Measurements from ENCODE around the gene FDXR.
"Not testable (repeated sequence)": the region's sequence is repeated elsewhere in the genome, so short reads cannot be mapped to it uniquely, and the experiment has no call there.

FDXR gene

GRCh38 chr17:74871356-74872076 lies 1.3 kb downstream of the FDXR start:
- DNase-seq: no peak

DNA sequence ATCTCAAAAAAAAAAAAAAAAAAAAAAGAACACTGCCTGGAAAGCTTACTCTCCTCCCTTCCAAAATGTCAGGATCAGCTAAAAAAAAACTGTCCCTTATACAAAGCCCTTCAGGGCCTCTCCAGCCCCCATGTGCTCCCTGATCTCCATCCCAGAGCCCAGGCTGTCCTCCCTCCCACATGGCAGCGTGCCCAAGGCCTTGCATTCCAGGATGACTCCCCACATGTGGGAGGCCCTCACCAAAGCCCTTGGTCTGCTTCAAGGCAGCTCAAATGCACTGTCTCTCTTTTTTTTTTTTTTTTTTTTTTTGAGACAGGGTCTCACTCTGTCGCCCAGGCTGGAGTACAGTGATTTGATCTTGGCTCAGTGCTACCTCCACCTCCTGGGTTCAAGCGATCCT lies 2.3 kb downstream of the FDXR start:
- DNase-seq: no peak

GRCh38 chr17:74870028-74870427 lies 2.8 kb downstream of the FDXR start:
- not testable (repeated sequence) for DNase-seq

DNA sequence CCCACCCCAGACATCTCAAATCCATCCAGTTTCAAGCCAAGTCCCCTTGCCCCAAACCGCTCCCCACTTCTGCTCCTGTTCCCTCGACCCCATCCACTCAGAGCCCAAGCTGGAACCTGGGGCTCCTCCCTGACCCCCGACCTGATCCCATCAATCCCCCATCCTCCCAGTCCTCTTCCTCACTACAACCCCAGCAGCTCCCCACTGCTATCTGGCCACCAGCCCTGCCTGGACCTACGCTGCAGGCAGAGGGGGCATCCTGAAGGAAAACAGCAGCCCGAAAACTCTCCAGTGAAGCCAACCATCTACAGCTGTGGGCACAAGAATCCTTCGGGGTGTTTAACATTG lies 3.9 kb downstream of the FDXR start:
- DNase-seq: no peak

DNA sequence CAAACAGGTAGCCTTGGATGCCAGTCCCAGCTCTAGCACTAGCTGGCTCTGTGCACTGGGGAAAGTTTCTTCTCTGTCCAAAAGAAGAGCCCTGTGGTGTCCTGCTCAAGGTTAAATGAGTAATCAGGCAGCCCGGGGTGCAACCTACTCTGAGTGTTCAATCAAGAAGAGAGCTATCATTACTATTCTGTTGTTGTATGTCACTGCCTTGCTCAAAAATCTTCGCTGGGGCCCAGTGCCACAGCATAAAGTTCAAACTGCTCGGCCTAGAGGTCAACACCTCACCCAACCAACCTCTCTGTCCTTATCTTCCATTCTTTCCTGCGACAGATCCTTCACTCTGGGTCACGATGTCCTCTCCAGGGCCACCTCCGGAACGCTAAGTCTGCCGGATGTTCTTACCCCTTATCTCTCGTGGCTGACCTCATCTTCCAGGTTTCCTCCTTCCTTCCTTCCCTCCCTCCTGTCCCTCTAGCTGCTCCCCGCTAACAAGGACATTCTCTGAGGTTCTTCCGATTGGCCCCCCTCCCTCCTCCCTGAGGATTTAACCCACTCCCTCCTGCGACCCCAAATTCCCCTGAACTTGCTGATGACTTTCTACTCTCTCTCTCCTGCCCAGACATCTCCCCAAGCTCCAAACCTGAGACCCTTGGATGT lies 4.4 kb downstream of the FDXR start:
- no peak for DNase-seq

DNA sequence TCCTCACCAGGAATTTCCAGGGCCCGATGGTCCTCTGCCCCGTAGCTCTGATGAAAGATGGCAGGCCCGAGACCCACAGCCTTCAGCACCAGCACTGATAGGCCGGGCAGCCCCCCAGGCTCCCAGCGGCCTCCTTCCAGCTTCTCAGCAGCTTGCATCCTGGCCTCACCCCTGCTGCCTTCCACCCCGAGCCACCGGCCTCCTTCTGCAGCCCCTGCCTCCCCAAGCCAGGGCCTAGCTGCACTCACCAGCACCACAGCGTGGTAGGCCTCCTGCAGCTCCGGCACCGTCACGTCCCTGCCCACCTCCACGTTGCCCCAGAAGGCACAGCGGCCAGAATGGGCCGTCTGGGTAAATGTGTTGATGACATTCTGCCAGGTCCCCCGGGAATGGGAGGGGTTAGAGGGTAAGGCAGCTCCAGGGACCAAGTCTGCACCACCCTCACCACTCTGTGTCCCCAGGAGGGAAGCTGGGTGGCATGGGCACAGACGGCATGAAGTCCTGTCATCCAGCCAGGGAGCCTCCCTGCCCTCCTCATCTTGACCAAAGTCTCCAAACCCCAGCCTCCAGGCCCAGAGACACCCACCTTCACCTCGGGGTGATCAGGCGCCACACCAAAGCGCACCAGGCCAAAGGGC lies 6.5 kb downstream of the FDXR start:
- no peak for DNase-seq

DNA sequence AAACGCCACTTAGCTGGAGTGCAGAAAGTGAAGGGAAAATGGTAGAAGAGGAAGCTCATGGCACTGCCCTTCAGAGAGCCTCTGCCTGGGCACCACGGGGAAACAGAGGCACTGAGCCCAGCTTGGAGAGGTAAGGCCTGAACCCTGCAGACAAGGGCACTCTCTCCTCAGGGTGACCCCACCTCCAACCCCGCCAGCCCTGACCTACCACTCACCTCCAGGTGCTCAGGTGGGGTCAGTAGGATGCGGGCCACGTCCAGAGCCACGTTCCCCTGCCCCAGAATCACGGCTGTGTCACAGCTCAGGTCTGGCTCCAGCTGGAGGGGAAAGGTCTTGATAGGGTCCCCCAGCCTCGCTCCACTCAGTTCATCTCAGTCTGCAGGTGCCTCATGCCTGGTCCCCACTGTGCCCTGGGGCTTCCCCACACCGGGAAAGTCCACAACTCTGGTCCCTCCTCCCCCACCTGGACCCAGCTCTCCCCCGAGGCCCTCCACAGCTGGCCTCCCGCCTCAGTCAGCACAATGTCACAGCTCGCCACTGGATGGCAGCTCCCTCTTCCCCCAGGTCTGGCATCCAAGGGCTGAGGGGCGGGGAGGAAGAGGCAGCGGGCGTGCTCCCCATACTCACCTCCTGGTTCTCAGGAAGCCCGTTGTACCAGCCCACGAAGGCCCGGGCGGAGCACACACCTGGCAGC lies 7.1 kb downstream of the FDXR start:
- DNase-seq: no peak

- DNase-seq: no peak
Observed at GRCh38 chr17:74864866-74865395, 7.9 kb downstream of the FDXR start.

GRCh38 chr17:74864297-74864865 lies 8.4 kb downstream of the FDXR start:
- no peak for DNase-seq

DNA sequence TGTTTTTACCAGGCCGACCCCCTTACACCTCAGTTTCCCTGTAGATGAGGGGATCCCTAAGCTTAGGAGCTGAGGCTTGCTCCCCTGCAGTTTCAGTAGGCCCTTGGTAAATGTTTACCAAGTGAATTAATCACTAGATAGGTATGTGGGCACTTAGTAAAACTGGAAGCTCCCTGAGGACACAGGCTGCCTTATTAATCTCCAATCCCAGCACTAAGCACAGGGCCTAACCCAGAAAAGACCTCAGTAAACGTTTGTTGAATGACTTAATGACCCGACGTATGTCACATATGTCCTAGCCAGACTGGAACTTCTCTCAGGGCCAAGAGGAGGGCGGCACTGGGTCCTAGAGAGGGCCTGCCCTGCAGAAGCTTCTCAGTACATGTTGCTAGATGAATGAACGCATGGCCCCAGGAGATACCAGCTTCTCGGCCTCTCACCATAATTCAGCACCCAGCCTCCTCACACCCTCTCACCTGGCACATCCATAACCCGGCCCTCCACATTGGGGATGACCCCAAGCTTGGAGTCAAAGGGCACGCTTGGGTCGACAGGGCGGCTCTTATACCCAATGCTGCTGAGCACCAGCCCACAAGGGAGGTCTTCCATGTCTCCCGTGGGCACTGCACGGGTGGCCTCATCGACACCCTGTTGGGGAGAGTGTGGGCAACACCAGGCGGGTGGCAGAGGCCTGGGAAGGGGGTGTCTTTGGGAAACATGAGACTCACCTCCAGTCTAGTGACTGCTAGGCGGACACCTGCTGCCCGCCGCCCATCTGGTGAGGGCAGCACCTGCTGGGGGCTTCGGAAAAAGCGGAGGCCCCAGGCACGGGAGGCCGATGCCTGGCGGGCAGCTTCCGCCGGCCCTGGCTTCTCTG lies 9.1 kb downstream of the FDXR start:
- no peak for DNase-seq

- no peak for DNase-seq
Observed at GRCh38 chr17:74862919-74863318, 9.9 kb downstream of the FDXR start.

- DNase-seq: no peak
Observed at GRCh38 chr17:74862108-74862901, 10.5 kb downstream of the FDXR start.

DNA sequence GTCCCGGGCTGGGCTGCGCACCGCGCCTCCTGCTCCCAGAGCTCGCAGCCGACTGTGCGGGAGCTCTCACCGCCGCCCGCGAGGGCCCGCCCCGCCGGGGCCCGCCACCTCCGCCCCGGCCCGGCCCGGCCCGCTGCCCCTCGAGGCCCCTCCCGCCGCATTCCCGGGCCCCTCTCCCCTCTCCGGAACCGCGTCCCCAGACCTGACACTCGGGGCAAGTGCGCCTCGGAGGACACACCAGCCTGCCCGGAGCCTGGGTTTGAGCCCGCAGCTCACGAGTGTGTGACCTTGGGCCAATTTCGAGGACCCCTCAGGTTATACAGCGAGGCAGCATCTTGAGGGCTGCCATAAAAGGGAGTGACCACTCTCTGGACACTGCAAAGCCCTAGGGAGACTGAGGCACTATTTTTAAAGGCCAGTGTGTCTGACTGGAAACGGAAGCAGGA lies 11.1 kb downstream of the FDXR start:
- no peak for DNase-seq

- no peak for DNase-seq
Observed at GRCh38 chr17:74860872-74861661, 11.7 kb downstream of the FDXR start.

GRCh38 chr17:74860229-74860871 lies 12.4 kb downstream of the FDXR start:
- DNase-seq: no peak

DNA sequence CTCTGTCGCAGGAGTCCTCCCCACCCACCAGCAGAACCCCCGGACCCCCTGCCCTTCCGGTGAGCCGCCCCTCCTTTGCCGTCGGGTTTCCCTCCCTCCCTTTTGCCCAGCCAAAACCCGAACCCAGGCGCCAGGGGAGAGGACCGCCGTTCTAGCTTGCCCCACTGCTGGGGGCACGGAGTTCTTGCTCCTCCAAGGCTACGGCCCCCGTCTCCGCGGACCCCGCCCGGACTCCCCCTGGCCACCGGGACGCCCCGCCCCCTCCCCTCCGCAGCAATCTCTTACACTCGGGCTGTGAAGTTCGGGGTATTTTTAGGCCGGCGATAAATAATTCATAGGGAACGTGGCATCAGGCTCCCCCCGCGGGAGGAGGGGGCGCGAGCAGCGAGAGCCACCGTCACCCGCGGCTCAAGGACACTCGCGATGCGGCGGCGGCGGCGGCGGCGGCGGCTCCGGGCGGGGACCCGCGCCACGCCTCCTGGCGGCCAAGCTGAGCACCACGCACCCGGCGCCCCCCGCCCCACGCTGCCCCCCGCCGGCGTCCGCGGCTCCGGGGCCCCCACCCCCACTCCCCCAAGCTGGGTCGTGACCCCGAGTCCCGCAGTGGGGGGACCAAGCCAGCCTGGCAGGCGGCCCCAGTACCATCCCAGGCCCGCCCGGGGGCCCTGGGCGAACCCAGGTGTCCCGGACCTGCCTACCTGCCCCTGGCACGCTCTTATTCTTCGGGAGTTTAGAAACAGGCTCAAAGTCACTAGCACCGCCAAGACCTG lies 13.2 kb downstream of the FDXR start, which contains the start of gene GRIN2C:
GRIN2C (minus strand) TSS at position 427 of the 770 bp plus-strand sequence. CDS start 4,793 bp downstream, outside the sequence.
- DNase-seq: no peak

GRCh38 chr17:74858672-74859458 lies 13.9 kb downstream of the FDXR start:
- no peak for DNase-seq

GRCh38 chr17:74857191-74857590 lies 15.6 kb downstream of the FDXR start:
- DNase-seq: no peak

All from cortex of kidney (tissue), 1 donor.